Fibroblast of skin of back (primary cell): ENCODE measurements around the gene PYM1. TPM values are rescaled to one million over a fixed set of nuclear protein-coding genes. Genes with fewer than 3 reads are reported as not detected.

Experiments used
- DNase-seq: peaks from one replicate; pipeline ENCODE4 v3.0.0-alpha.2; 2013
- polyA plus RNA-seq, 2 experiments: library from polyadenylated mRNA; unstranded; fragments of 120-200 nt; gene quantifications; one replicate each; pipeline ENCODE4 v1.2.1, GENCODE V29; 2013; ENCODE audit not compliant: insufficient read length in 2 of 2

PYM1 gene
- 29.6 TPM for polyA plus RNA-seq (2013, experiment 1 of 2; ENCODE audit: insufficient read length)
- 25.2 TPM for polyA plus RNA-seq (2013, experiment 2 of 2; ENCODE audit: insufficient read length)

DNA sequence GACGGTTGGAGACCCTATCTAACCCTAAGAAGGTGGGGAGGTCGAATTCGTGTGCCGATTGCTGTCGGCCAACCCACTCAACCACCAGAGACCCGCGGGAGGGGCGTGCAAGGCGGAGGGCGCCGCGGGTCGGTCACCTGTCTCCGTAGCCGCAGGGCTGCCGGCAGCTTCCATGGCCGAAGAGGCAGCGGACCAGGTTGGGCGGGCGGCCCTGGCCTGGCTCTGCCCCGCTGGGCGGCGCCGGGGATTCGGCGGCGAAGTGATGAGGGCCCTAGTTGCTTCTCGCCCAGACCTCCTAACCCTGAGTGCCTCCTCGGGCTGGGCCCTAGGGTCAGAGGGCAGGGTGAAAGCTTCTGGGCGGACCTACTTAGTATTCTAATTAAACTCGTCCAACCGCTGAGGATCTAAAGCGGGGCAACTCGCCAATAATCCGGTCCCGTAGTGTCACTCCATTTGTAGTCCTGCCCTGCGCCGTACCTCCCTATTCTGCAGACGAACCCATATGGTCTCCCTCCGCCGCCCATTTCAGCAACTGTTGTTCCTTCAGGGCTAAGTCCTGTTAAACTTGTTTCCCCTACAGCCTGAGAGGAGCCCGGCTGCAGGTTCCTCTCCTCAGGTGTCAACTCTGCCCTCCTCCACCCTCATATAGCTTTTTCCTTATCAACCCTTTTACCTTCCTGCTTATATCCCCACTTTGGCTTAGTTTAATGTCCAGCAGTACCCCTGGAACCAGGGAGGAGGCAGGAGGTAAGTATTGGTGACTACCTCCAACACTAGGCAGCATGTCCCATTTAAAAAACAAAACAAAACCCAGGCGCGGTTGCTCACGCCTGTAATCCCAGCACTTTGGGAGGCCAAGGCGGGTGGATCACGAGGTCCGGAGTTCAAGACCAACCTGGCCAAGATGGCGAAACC is at the start of gene PYM1:
Gene PYM1, minus strand, starts transcription at position 307 of the 915 bp plus-strand sequence. Its CDS starts 133 bp downstream, at position 174.
- DNase-seq = peak; percentile 61

DNA sequence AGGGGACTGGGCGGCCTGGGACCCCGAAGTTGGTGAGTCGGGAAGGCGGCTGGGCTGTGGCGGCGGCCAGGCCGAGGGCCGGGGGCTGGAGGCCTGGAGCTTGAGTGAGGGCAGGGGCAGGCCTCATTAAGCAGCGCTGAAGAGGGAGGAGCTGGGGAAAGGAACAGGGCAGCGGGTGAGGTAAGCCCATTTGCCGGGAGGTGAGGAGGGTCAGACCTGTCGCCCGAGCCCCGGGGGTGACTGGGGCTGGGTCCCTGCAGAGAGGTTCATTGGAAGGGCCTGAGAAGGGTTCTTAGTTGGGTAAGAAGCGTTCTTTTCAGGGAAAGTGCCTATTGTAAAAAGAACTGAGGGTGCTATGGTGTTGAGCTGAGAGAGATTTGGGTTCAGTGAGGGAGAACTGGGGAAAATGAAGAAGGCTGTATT is 46.6 kb upstream of the PYM1 start:
- peak; percentile 39 for DNase-seq

GRCh38 chr12:55973599-55974307 is 46.1 kb upstream of the PYM1 start, which contains the start of gene RAB5B:
RAB5B (plus strand) TSS chr12:55974078; CDS start chr12:55986961, 12,883 bp downstream.
- peak; percentile 100 for DNase-seq

DNA sequence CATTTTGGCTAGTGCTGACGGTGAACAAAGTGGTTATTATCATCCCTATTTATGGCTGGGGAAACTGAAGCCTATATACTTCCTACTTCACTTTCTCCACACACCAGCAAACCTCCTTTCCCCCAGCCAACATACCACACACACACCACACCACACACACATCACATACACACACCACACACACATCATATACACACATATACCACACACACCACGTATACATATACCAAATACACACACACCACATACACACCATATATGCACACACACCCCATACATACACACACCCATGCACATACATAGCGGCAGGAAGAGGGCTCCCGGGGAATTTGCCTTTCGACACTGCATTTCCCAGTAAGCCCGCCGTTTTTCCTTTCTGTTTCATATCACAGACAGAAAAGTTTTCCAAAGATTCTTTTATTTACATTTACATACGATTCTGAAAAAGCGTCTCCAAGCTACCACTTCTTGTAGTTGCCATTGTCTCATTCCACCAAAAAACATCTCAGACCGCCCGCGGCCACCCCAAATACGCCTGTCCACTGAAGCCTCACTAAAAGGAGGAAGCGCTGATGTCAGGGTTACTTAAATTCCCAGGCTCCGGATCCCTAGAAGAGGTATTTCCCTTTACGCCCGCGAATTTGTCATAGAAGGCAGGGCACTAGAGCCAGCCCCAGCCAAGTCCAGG is 45.4 kb upstream of the PYM1 start:
- no peak for DNase-seq

- DNase-seq = no peak
These were observed 44.8 kb upstream of the PYM1 start for GRCh38 chr12:55972456-55972855.

DNA sequence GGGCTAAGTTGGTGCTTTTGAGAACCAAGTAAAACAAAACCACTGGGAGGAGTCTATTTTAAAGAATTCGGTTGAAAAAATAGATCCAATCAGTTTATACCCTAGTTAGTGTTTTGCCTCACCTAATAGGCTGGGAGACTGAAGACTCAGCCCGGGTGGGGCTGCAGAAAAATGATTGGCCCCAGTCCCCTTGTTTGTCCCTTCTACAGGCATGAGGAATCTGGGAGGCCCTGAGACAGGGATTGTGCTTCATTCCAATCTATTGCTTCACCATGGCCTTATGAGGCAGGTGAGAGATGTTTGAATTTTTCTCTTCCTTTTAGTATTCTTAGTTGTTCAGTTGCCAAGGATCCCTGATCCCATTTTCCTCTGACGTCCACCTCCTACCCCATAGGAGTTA is 44.3 kb upstream of the PYM1 start:
- DNase-seq = peak; percentile 66

GRCh38 chr12:55970775-55971174 is 43.1 kb upstream of the PYM1 start:
- DNase-seq = peak; percentile 13

DNA sequence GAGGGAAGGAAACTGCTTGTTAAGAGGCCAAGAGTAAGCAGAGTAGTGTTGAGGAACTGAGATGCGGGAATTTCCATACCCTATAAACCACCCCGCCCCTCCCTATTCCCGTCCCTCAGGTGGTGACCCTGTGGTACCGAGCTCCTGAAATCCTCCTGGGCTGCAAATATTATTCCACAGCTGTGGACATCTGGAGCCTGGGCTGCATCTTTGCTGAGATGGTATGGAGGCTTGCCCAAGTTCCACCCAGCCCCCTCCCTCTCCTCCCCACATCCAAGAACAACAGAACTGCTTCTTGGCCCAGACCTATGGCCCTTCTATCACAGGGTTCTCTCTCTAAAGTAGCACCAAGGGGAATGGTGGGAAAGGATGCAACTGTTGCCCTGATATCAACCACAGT is 41.7 kb upstream of the PYM1 start:
- DNase-seq = no peak

DNA sequence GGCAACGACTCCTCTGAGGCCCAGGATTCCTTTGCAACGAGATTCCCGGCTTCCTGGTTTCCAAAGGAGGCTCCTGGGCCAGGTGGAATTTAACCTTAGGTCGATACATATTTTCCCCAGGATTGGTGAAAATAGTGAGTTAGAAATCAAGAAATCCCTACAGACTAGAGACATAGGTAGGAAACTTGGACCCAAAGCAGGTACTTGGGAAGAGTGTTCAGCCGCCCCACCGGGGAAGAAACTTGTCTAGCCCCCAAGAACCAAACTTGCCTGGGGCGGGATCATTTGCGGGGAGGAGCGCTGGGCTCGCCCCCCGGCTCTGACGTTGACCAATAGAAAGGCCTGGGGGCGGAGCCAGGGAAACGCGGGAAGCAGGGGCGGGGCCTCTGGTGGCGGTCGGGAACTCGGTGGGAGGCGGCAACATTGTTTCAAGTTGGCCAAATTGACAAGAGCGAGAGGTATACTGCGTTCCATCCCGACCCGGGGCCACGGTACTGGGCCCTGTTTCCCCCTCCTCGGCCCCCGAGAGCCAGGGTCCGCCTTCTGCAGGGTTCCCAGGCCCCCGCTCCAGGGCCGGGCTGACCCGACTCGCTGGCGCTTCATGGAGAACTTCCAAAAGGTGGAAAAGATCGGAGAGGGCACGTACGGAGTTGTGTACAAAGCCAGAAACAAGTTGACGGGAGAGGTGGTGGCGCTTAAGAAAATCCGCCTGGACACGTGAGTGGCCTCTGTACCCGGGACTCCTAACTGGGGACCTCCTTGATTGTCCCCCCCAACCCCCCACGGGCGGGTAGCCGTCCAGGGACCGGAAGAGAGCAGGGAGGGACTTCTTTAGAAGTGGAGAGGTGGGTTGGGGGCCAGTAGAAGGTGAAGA is 39.0 kb upstream of the PYM1 start, which contains the start of gene CDK2:
Gene CDK2, plus strand, starts transcription at position 423 of the 874 bp plus-strand sequence. Its CDS starts 179 bp downstream, at position 602.
- peak; percentile 81 for DNase-seq

DNA sequence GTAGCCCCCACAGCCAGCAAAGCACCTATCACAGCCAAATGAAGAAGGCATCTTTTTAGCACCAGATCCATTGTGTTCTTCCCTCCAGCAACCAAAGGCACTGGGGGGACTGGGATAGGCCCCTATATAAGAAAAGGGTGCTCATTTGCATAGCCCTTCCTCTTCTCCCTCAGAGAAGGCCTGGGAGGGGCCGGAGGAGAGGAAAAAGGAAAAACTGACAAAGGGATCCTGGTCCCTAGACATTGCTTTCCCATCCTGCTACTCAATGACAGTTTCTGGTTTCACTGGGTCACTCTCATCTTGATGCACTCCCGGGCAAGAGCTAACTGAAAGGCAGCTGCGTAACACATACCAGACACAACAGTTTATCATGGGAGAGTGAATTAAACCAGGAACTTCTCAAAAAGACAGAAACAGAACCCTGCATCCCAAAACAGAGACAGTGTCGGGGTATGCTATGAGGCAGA is 38.3 kb upstream of the PYM1 start, which contains the start of gene PMEL:
Gene PMEL, minus strand, starts transcription at position 102 of the 467 bp plus-strand sequence. Its CDS starts 31 bp downstream, at position 71.
- DNase-seq = peak; percentile 4

- DNase-seq = no peak
These were observed 37.5 kb upstream of the PYM1 start for GRCh38 chr12:55965240-55965639.

GRCh38 chr12:55963760-55964159 is 36.1 kb upstream of the PYM1 start:
- no peak for DNase-seq

DNA sequence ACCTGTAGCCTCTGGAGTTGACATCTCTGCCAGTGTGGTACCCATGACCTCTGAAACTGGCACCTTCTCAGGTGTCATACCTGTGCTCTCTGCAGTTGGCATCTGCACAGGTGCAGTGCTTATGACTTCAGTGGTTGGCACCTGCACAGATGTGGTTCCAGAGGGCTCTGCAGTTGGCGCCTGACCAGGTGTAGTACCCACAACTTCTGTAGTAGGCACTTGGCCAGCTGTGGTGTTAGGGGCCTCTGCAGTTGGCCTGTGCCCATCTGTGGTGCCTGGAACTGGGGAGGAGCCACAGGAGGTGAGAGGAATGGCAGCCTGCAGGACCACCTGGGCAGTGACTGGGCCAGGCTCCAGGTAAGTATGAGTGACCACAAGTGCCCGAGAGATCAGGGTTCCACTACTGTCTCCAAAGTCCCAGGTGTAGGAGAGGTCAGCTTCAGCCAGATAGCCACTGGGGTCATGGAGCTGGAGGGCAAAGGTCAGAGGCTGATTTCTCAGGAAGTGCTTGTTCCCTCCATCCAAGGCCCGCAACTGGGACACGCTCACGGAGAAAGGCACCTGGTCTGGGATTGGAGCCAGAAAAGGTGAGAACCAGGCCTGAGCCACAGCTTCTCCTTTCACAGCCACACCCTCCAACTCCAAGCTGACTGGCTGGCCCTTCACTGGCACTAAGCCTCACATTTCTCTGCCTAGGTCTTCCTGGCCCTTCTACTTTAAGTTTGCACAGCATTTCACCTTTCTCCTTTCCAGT is 29.6 kb upstream of the PYM1 start:
- no peak for DNase-seq

GRCh38 chr12:55955800-55956508 is 28.3 kb upstream of the PYM1 start:
- peak; percentile 52 for DNase-seq

DNA sequence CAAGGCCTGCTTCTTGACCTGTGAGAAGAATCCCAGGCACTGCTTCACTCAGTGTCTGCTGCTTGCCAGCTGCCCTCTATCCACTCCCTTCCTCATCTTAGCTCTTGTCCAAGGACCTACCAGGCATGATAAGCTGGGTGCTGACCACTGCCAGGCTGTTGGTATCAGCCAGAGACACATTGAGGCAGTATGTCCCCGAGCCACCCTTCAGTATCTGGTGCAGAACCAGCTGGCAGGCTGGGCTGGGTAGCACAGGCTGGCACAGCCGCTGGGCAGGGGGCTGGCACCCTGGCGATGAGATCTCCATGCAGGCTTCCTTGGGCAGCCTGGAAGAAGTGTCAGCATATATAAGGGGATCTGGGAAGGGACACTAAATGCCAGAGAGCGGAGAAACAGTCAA is 27.6 kb upstream of the PYM1 start:
- no peak for DNase-seq

DNA sequence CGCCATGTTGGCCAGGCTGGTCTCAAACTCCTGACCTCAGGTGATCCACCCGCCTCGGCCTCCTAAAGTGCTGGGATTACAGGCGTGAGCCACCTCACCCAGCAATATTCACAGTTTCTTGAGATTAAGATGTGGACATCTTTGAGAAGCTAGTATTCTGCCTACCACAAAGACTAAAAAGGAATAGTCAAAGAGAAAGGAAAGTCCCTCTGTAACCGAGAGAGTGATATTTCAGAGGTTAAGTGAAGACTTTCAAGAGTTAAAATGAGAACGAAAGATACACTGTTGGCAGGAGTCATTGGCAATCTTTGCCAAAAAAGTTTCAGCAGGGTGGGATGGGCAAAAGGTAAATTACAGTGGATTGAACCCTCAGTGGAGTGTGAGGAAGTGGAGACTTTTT is 18.9 kb upstream of the PYM1 start:
- DNase-seq = no peak

DNA sequence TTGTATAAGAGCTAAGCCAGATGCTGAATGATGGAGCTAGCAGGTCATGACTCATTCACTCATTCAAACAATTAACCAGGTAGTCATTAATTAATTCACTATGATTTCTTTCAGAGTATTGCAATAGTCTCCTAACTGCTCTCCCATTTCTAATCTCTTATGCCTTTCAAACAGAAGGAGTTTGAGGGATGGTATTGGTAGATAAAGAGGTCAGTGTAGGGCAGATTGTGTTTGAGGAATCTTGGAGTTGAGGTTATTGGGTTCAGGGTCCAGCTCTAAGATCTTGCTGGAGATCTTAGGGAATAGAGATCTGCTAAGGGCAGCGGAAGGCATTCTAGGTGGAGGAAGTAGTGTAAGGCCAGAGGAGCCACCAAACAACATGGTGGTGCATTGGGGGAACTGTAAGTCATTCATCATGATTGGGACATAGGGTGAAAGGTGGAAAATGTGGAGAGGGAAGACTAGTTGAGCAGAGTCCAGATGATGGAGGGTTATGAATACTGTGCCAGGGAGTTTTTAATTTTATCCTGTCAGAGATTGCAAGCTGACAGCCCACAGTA is 15.0 kb upstream of the PYM1 start:
- no peak for DNase-seq

GRCh38 chr12:55942055-55942454 is 14.4 kb upstream of the PYM1 start:
- no peak for DNase-seq

GRCh38 chr12:55940065-55940732 is 12.5 kb upstream of the PYM1 start:
- DNase-seq = peak; percentile 79
